Epidermal melanocyte (primary cell): ENCODE measurements around the gene SLC2A13.
"Not testable (repeated sequence)": the region's sequence is repeated elsewhere in the genome, so short reads cannot be mapped to it uniquely, and the experiment has no call there.

ENCODE experiments used
- DNase-seq: peaks from one replicate; pipeline ENCODE4 v3.0.0; 2011; ENCODE audit warnings: low spot score; ENCODE audit not compliant: insufficient read length

SLC2A13 gene

GRCh38 chr12:39868328-39868725, 237.6 kb downstream of the SLC2A13 start:
- no peak for DNase-seq

- DNase-seq = no peak
Observed at GRCh38 chr12:39867631-39868327, 238.1 kb downstream of the SLC2A13 start.

- DNase-seq = no peak
Observed at GRCh38 chr12:39866135-39866534, 239.7 kb downstream of the SLC2A13 start.

GRCh38 chr12:39860695-39861094, 245.2 kb downstream of the SLC2A13 start:
- DNase-seq = no peak

- DNase-seq = no peak
Observed at GRCh38 chr12:39853003-39853402, 252.9 kb downstream of the SLC2A13 start.

GRCh38 chr12:39852346-39852745, 253.5 kb downstream of the SLC2A13 start:
- DNase-seq = no peak

- not testable (repeated sequence) for DNase-seq
Observed at GRCh38 chr12:39848218-39848617, 257.7 kb downstream of the SLC2A13 start.

GRCh38 chr12:39846971-39847650, 258.8 kb downstream of the SLC2A13 start:
- no peak for DNase-seq

- DNase-seq = no peak
Observed at GRCh38 chr12:39846304-39846703, 259.6 kb downstream of the SLC2A13 start.

- no peak for DNase-seq
Observed at GRCh38 chr12:39840422-39840821, 265.5 kb downstream of the SLC2A13 start.

- no peak for DNase-seq
Observed at GRCh38 chr12:39839072-39839471, 266.8 kb downstream of the SLC2A13 start.

- DNase-seq = no peak
Observed at GRCh38 chr12:39835517-39836489, 270.1 kb downstream of the SLC2A13 start.

- DNase-seq = no peak
Observed at GRCh38 chr12:39831587-39832315, 274.1 kb downstream of the SLC2A13 start.

- DNase-seq = no peak
Observed at GRCh38 chr12:39830852-39831520, 274.9 kb downstream of the SLC2A13 start.

GRCh38 chr12:39830171-39830570, 275.7 kb downstream of the SLC2A13 start:
- no peak for DNase-seq

GRCh38 chr12:39824505-39825212, 281.2 kb downstream of the SLC2A13 start:
- DNase-seq = no peak

GRCh38 chr12:39816671-39817185, 289.2 kb downstream of the SLC2A13 start:
- DNase-seq = no peak

- DNase-seq = no peak
Observed at GRCh38 chr12:39815746-39816145, 290.1 kb downstream of the SLC2A13 start.

- no peak for DNase-seq
Observed at GRCh38 chr12:39814626-39815025, 291.3 kb downstream of the SLC2A13 start.

- DNase-seq = no peak
Observed at GRCh38 chr12:39813776-39814175, 292.1 kb downstream of the SLC2A13 start.
